ENCODE measurements around the gene TMEM244. TPM values are rescaled to one million over a fixed set of nuclear protein-coding genes. Genes with fewer than 3 reads are reported as not detected.

TMEM244 gene
- total and polyA plus RNA-seq, 9 of the 15 experiments (the other 6 are each of a cell fraction or from before 2014, with no cell fraction given): not detected

GRCh38 chr6:129863664-129864063 is 2.5 kb upstream of the TMEM244 start (continued):
- TF ChIP-seq NRF1 (conservative IDR thresholded peaks at IDR 0.05 in 1 of 2, IDR thresholded peaks at IDR 0.05 in 1 of 2) (no peak), HDAC6 (IDR thresholded peaks at IDR 0.05; ENCODE audit: low read depth, low read length) (no peak), RUNX1 (IDR thresholded peaks at IDR 0.05; ENCODE audit: low read depth) (no peak), MLLT1 (IDR thresholded peaks at IDR 0.05) (no peak), SMAD4 (CRISPR knock-in tag; conservative IDR thresholded peaks at IDR 0.05) (no peak)

GRCh38 chr6:129859524-129859923 is 1.6 kb downstream of the TMEM244 start:
- Histone ChIP-seq H3K27me3 (ENCODE audit: control insufficient read depth in 2 of 2, insufficient read depth in 2 of 2, low read length in 2 of 2) (no peaks in the 10 kb centered on the region), H3K9me3 (replicated peaks; ENCODE audit: control insufficient read depth, insufficient read depth, low read depth, low read length) (no peaks in the 10 kb centered on the region; the same call in 1 of the 2 replicates), H4K20me1 (replicated peaks; ENCODE audit: control insufficient read depth, insufficient read depth, low read length) (no peaks in the 10 kb centered on the region), H2AFZ (ENCODE audit: low read depth, low read length) (no peak overlapping the region), H3K4me3 (no peak overlapping the region), H3K4me2 (ENCODE audit: insufficient read depth, low read length) (no peak overlapping the region), H3K9ac (ENCODE audit: insufficient read depth in 1 of 2, low read depth in 2 of 2, low read length in 2 of 2) (no peak overlapping the region), H3K36me3 (ENCODE audit: control insufficient read depth, insufficient read depth, low read length) (no peaks in the 10 kb centered on the region), H3K9me1 (ENCODE audit: control insufficient read depth, insufficient read depth, low read length) (no peaks in the 10 kb centered on the region), H3K27ac (ENCODE audit: extremely low read depth, low read depth, low read length) (no peak overlapping the region), H3K4me1 (replicated peaks in 1 of 2; ENCODE audit: control insufficient read depth in 2 of 2, insufficient read depth in 2 of 2, low read length in 2 of 2) (peaks cover 0 to 6% of the 10 kb centered on the region in 2 experiments; a peak in 3 of 5 replicates), H3K79me2 (ENCODE audit: control insufficient read depth, insufficient read depth, low read length) (no peaks in the 10 kb centered on the region)
- CTCF ChIA-PET (ENCODE audit: low intra/inter-chr PET ratio): no interaction called here
- POLR2A ChIA-PET: no interaction called here
- BruUV-seq (replicated peaks): no TSS peak
- 60% methylated on average over 2 of the region's 2 CpGs for WGBS (ENCODE audit: insufficient coverage, low coverage, missing lambda C conversion rate)
- TF ChIP-seq ZNF583 (CRISPR knock-in tag; IDR thresholded peaks at IDR 0.05): no peak
- no peak for TF ChIP-seq HES1 (IDR thresholded peaks at IDR 0.05; ENCODE audit: low read depth)
- intact Hi-C loops (cut with micrococcal nuclease): no loop called here
- ATAC-seq (no peak), DNase-seq (ENCODE audit: extremely low read depth in 1 of 4, low spot score in 3 of 4) (no peak), FAIRE-seq (no peak)
- in situ Hi-C loops (cut with MboI): no loop called here

Measured in K562 (cell line).